HepG2 (cell line): ENCODE data around the gene ZNF428. TPM values are rescaled to one million over a fixed set of nuclear protein-coding genes. Genes with fewer than 3 reads are reported as not detected.
A peak's percentile ranks its signal among the peaks of the same experiment; 100 is the strongest.

Source experiments
- CBFB ChIP-seq: sonication (generic); formaldehyde crosslinking; IDR thresholded peaks from 2 replicates; pipeline ENCODE4 v1.4.0; 2020; ENCODE audit warnings: missing genetic modification reagents
- CEBPB ChIP-seq: IDR thresholded peaks from 2 replicates; pipeline ENCODE4 v1.6.1; 2011; ENCODE audit warnings: low read depth, low read length, improper control_type of control experiment, borderline replicate concordance
- ETV5 ChIP-seq: IDR thresholded peaks from 2 replicates; pipeline ENCODE4 v1.6.1; 2018; ENCODE audit warnings: missing biosample characterization, missing genetic modification reagents, inconsistent platforms, borderline replicate concordance
- HINFP ChIP-seq: sonication (generic); formaldehyde crosslinking; IDR thresholded peaks from 2 replicates; pipeline ENCODE4 v1.4.0; 2020; ENCODE audit warnings: low read depth, mild to moderate bottlenecking, missing genetic modification reagents
- HMG20A ChIP-seq: IDR thresholded peaks from 2 replicates; pipeline ENCODE4 v1.6.1; 2016; ENCODE audit warnings: borderline replicate concordance
- HMGXB4 ChIP-seq, 2 experiments: sonication (generic) in 1 of 2; formaldehyde crosslinking in 1 of 2; IDR thresholded peaks; 2 replicates each; pipeline versions ENCODE4 v1.4.0 to v1.6.1; 2018 to 2020; ENCODE audit warnings: missing genetic modification reagents in 2 of 2, borderline replicate concordance in 1 of 2, low read depth in 1 of 2, mild to moderate bottlenecking in 1 of 2, missing biosample characterization in 1 of 2
- IRX3 ChIP-seq: sonication (generic); formaldehyde crosslinking; IDR thresholded peaks from 2 replicates; pipeline ENCODE4 v1.8.1; 2023; ENCODE audit warnings: mild to moderate bottlenecking, low read depth, missing genetic modification reagents, borderline replicate concordance
- KDM2A ChIP-seq: sonication (generic); formaldehyde crosslinking; IDR thresholded peaks from 2 replicates; pipeline ENCODE4 v1.4.0; 2020; ENCODE audit warnings: low read depth, missing genetic modification reagents, borderline replicate concordance
- LCORL ChIP-seq, 2 experiments: fragments of 450-650 bp in 1 of 2; sonication (generic) in 1 of 2; formaldehyde crosslinking in 1 of 2; IDR thresholded peaks; 2 replicates each; pipeline versions ENCODE4 v1.5.0 to v1.6.1; 2017 to 2020; ENCODE audit warnings: antibody characterized with exemption in 1 of 2, missing genetic modification reagents in 1 of 2
- NCOA1 ChIP-seq: sonication (generic); formaldehyde crosslinking; IDR thresholded peaks from 2 replicates; pipeline ENCODE4 v1.9.0; 2021; ENCODE audit warnings: missing genetic modification reagents
- NR3C1 ChIP-seq: sonication (generic); formaldehyde crosslinking; IDR thresholded peaks from 2 replicates; pipeline ENCODE4 v1.4.0; 2020; ENCODE audit warnings: missing genetic modification reagents
- PATZ1 ChIP-seq: sonication (generic); formaldehyde crosslinking; IDR thresholded peaks from 2 replicates; pipeline ENCODE4 v1.4.0; 2020; ENCODE audit warnings: missing genetic modification reagents
- SMYD3 ChIP-seq: sonication (generic); formaldehyde crosslinking; IDR thresholded peaks from 2 replicates; pipeline ENCODE4 v1.8.1; 2023; ENCODE audit warnings: mild to moderate bottlenecking, missing genetic modification reagents
- SOX5 ChIP-seq: IDR thresholded peaks from 2 replicates; pipeline ENCODE4 v1.6.1; 2016; ENCODE audit warnings: borderline replicate concordance
- STAG1 ChIP-seq: sonication (generic); formaldehyde crosslinking; IDR thresholded peaks from 2 replicates; pipeline ENCODE4 v1.4.0; 2020; ENCODE audit warnings: missing genetic modification reagents
- ZBTB38 ChIP-seq: sonication (generic); formaldehyde crosslinking; IDR thresholded peaks from 2 replicates; pipeline ENCODE4 v1.5.1; 2020; ENCODE audit warnings: mild to moderate bottlenecking, missing genetic modification reagents
- ZNF512B ChIP-seq: sonication (generic); formaldehyde crosslinking; IDR thresholded peaks from 2 replicates; pipeline ENCODE4 v1.5.1; 2020; ENCODE audit warnings: missing genetic modification reagents, mild to moderate bottlenecking, borderline replicate concordance
- ZNF543 ChIP-seq: sonication (generic); formaldehyde crosslinking; IDR thresholded peaks from 2 replicates; pipeline ENCODE4 v1.4.0; 2020; ENCODE audit warnings: mild to moderate bottlenecking, missing genetic modification reagents
- ZNF556 ChIP-seq: sonication (generic); formaldehyde crosslinking; IDR thresholded peaks from 2 replicates; pipeline ENCODE4 v1.4.0; 2020; ENCODE audit warnings: mild to moderate bottlenecking, missing genetic modification reagents, borderline replicate concordance
- polyA plus RNA-seq, 8 experiments: library from polyadenylated mRNA; depleted of rRNA in 3 of 8; stranded (reverse) in 7 of 8; unstranded in 1 of 8; fragments of >200 nt; fragmentation: Illumina TruSeq in 4 of 8; extraction: Trizol in 4 of 8; gene quantifications; 2 replicates each; pipeline versions ENCODE4 v1.2.1 to v1.2.3, GENCODE V29; 2011 to 2016; ENCODE audit warnings: low read depth in 4 of 8, missing spikeins in 1 of 8, mixed read lengths in 1 of 8; ENCODE audit not compliant: insufficient read depth in 1 of 8
- total RNA-seq, 5 experiments: library from RNA; depleted of rRNA; stranded (reverse); fragments of >200 nt; fragmentation: Illumina TruSeq; extraction: Trizol; gene quantifications; 2 replicates each; pipeline ENCODE4 v1.2.3, GENCODE V29; 2016; ENCODE audit warnings: low read depth in 1 of 5

ZNF428 gene
- total and polyA plus RNA-seq, 2 of the 13 experiments (the other 11 are each of a cell fraction or from before 2014, with no cell fraction given), result 10.4 to 26.9 TPM

- peak; percentile 65; the same call in 1 of the 2 replicates for TF ChIP-seq ZNF543 (CRISPR knock-in tag)
- no peak for TF ChIP-seq SMYD3 (CRISPR knock-in tag)
- peak; percentile 91 to 93 for TF ChIP-seq HMGXB4 (CRISPR knock-in tag; IDR thresholded peaks at IDR 0.05; ENCODE audit: borderline replicate concordance in 1 of 2, low read depth in 1 of 2)
- TF ChIP-seq ZNF512B (CRISPR knock-in tag), result no peak
- peak; percentile 77 for TF ChIP-seq KDM2A
- TF ChIP-seq NCOA1, result no peak
- TF ChIP-seq LCORL (IDR thresholded peaks at IDR 0.05), result no peak
- TF ChIP-seq LCORL (CRISPR knock-in tag; IDR thresholded peaks at IDR 0.05), result no peak
- TF ChIP-seq ZBTB38 (CRISPR knock-in tag), result 0 out of 2 replicates have a peak, but pooled peaks have one; percentile 19
- no peak for TF ChIP-seq HMG20A (CRISPR knock-in tag)
- peak; percentile 86 for TF ChIP-seq STAG1 (CRISPR knock-in tag)
- no peak for TF ChIP-seq IRX3
- TF ChIP-seq CEBPB, result no peak
- TF ChIP-seq NR3C1, result no peak
- TF ChIP-seq SOX5 (CRISPR knock-in tag), result no peak
- no peak for TF ChIP-seq PATZ1
- TF ChIP-seq ZNF556, result no peak
- no peak for TF ChIP-seq HINFP
- no peak for TF ChIP-seq CBFB (CRISPR knock-in tag)
- TF ChIP-seq ETV5 (CRISPR knock-in tag), result 0 out of 2 replicates have a peak, but pooled peaks have one; percentile 16
Measured at GRCh38 chr19:43594710-43595604, 24.5 kb downstream of the ZNF428 start (continued).
